Lung (tissue), 12 donors: ENCODE measurements around the gene OXT. TPM values are rescaled to one million over a fixed set of nuclear protein-coding genes. Genes with fewer than 3 reads are reported as not detected.
A peak's percentile ranks its signal among the peaks of the same experiment; 100 is the strongest.

Experiments used
- ATAC-seq: fragments of 200-7000 bp; cut with Tn5 transposase; one replicate; pipeline ENCODE4 v1.9.1; 2020; ENCODE audit warnings: moderate number of reproducible peaks; ENCODE audit not compliant: insufficient read depth, low FRiP score
- DNase-seq, 3 donors: peaks; one replicate each; pipeline ENCODE4 v3.0.0-alpha.2; 2013 to 2017
- H3K27ac ChIP-seq, 2 donors: one replicate each; pipeline ENCODE4 v1.5.1; 2013; ENCODE audit warnings: mild to moderate bottlenecking in 2 of 2, moderate library complexity in 2 of 2, control low read depth in 1 of 2, inconsistent platforms in 1 of 2, low read depth in 1 of 2, low read length in 1 of 2
- H3K27me3 ChIP-seq, 3 donors: one replicate each; pipeline ENCODE4 v1.5.1; 2013; ENCODE audit warnings: low read length in 2 of 3; ENCODE audit not compliant: control insufficient read depth in 3 of 3, insufficient read depth in 3 of 3
- H3K36me3 ChIP-seq, 4 donors: one replicate each; pipeline ENCODE4 v1.5.1; 2013; ENCODE audit warnings: low read length in 4 of 4, mild to moderate bottlenecking in 1 of 4, moderate library complexity in 1 of 4; ENCODE audit not compliant: control insufficient read depth in 4 of 4, insufficient read depth in 4 of 4
- H3K4me1 ChIP-seq, 5 donors: one replicate each; pipeline ENCODE4 v1.5.1; 2013; ENCODE audit warnings: low read length in 5 of 5, mild to moderate bottlenecking in 2 of 5, moderate library complexity in 1 of 5; ENCODE audit not compliant: control insufficient read depth in 5 of 5, insufficient read depth in 5 of 5
- H3K4me3 ChIP-seq: one replicate; pipeline ENCODE4 v1.5.1; 2013; ENCODE audit warnings: mild to moderate bottlenecking, control low read depth, moderate library complexity
- H3K9ac ChIP-seq, 2 donors: one replicate each; pipeline ENCODE4 v1.5.1; 2013; ENCODE audit warnings: low read length in 2 of 2, control low read depth in 1 of 2; ENCODE audit not compliant: insufficient read depth in 1 of 2
- H3K9me3 ChIP-seq, 4 donors: one replicate each; pipeline ENCODE4 v1.5.1; 2013; ENCODE audit warnings: low read length in 3 of 4, mild to moderate bottlenecking in 1 of 4, moderate library complexity in 1 of 4; ENCODE audit not compliant: control insufficient read depth in 4 of 4, insufficient read depth in 3 of 4
- WGBS, 2 donors: extraction: QIAGEN DNeasy Blood & Tissue Kit; methylation state at CpG; one replicate each; pipeline ENCODE4 v1.1.7; 2013; 5-methylcytosine and 5-hydroxymethylcytosine counted together
- polyA plus RNA-seq, 2 donors: library from polyadenylated mRNA; stranded (reverse); fragments of 200-250 nt; gene quantifications; one replicate each; pipeline ENCODE4 v1.2.1, GENCODE V29; 2013
- total RNA-seq, 2 donors: library from RNA; depleted of rRNA in 1 of 2; stranded (reverse); fragments of >200 nt in 1 of 2; gene quantifications; one replicate each; pipeline ENCODE4 v1.2.1, GENCODE V29; 2014 to 2021
- TF ChIP-seq, protein P1 (sequence below): IDR thresholded peaks from 2 replicates; pipeline ENCODE4 v1.5.1; 2012; ENCODE audit warnings: mild to moderate bottlenecking; ENCODE audit errors: control extremely low read depth, extremely low read depth
- donor health status: control.
- donor health status: control.
- donor health status: Bipolar disorder and iron deficiency.
- donor health status: healthy.
- donor health status: DM: yes; HTN: yes; CAD: no.

OXT gene
- total and polyA plus RNA-seq, 4 donors: not detected

DNA sequence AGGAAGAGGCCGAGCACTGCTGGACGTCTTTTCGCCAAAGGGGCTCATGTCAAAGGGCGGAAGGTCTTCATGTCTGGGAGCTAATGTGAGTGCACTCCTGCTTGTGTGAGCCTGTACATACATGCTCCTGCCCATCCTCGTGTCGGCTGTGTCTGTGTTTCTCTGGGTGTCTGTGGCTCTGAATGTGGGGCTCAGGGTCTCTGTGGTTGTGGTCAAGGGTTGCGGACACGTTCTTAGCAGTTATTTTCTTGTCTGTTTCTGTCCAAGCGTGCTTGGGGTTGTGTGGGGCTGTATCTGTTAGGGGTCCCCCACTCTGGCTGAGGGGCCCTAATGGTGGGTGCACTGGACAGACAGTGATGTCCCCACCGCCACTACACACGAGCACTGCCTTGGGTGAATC is 10.2 kb downstream of the OXT start:
- TF ChIP-seq, protein P1, sequence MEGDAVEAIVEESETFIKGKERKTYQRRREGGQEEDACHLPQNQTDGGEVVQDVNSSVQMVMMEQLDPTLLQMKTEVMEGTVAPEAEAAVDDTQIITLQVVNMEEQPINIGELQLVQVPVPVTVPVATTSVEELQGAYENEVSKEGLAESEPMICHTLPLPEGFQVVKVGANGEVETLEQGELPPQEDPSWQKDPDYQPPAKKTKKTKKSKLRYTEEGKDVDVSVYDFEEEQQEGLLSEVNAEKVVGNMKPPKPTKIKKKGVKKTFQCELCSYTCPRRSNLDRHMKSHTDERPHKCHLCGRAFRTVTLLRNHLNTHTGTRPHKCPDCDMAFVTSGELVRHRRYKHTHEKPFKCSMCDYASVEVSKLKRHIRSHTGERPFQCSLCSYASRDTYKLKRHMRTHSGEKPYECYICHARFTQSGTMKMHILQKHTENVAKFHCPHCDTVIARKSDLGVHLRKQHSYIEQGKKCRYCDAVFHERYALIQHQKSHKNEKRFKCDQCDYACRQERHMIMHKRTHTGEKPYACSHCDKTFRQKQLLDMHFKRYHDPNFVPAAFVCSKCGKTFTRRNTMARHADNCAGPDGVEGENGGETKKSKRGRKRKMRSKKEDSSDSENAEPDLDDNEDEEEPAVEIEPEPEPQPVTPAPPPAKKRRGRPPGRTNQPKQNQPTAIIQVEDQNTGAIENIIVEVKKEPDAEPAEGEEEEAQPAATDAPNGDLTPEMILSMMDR: no peak
- H3K4me1 ChIP-seq: peaks cover 0 to 10% (median 0%) of the 10 kb centered on the region in 5 donors
- no peaks in the 10 kb centered on the region for H3K36me3 ChIP-seq
- no peak overlapping the region for H3K4me3 ChIP-seq
- no peak for DNase-seq
- 77 to 84% methylated on average over 11 of the region's 11 CpGs for WGBS, 2 donors
- no peak for ATAC-seq
- peaks cover 0 to 44% (median 30%) of the 10 kb centered on the region in 3 donors for H3K27me3 ChIP-seq
- H3K9me3 ChIP-seq: peaks cover 0 to 7% (median 0%) of the 10 kb centered on the region in 4 donors
- H3K27ac ChIP-seq: no peak overlapping the region
- no peak overlapping the region for H3K9ac ChIP-seq

DNA sequence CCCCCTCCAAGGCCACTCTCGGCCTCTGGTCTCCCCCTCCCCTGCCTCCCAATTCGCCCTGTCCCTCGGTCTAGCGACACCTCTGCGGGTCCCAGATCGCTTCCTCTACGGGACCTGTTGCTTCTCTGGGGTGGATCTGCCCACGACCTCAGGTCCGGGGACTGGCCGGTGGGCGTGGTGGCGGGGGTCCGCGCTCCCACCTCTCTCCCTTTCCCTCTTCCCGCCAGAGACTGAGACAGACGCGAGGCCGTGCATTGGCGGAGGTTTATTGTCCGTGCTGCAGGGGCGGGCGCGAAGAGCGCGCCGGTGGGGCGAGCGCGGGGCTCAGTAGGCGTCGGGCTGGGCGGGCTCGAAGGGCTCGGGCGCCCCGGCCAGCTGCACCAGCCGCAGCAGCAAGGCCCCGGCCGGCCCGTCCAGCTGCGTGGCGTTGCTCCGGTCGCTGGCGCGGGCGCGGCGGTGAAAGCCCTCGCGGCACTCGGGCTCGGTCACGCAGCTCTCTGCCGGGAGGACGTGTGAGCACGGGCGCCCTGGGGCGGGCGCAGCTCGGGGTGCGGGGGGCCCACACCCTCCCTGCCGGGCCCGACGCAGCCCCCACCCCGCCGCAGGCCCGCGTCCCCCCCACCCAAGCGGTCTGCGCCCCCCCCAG is 11.0 kb downstream of the OXT start:
- H3K4me1 ChIP-seq: peaks cover 0 to 8% (median 0%) of the 10 kb centered on the region in 5 donors
- DNase-seq: no peak
- H3K9ac ChIP-seq: no peak overlapping the region
- peaks cover 0 to 44% (median 30%) of the 10 kb centered on the region in 3 donors for H3K27me3 ChIP-seq
- H3K27ac ChIP-seq: no peak overlapping the region
- 3 to 5% methylated on average over 38 to 71 of the region's 71 CpGs for WGBS, 2 donors
- H3K9me3 ChIP-seq: peaks cover 0 to 7% (median 0%) of the 10 kb centered on the region in 4 donors
- no peak for ATAC-seq
- no peaks in the 10 kb centered on the region for H3K36me3 ChIP-seq
- TF ChIP-seq, protein P1: no peak
- no peak overlapping the region for H3K4me3 ChIP-seq

DNA sequence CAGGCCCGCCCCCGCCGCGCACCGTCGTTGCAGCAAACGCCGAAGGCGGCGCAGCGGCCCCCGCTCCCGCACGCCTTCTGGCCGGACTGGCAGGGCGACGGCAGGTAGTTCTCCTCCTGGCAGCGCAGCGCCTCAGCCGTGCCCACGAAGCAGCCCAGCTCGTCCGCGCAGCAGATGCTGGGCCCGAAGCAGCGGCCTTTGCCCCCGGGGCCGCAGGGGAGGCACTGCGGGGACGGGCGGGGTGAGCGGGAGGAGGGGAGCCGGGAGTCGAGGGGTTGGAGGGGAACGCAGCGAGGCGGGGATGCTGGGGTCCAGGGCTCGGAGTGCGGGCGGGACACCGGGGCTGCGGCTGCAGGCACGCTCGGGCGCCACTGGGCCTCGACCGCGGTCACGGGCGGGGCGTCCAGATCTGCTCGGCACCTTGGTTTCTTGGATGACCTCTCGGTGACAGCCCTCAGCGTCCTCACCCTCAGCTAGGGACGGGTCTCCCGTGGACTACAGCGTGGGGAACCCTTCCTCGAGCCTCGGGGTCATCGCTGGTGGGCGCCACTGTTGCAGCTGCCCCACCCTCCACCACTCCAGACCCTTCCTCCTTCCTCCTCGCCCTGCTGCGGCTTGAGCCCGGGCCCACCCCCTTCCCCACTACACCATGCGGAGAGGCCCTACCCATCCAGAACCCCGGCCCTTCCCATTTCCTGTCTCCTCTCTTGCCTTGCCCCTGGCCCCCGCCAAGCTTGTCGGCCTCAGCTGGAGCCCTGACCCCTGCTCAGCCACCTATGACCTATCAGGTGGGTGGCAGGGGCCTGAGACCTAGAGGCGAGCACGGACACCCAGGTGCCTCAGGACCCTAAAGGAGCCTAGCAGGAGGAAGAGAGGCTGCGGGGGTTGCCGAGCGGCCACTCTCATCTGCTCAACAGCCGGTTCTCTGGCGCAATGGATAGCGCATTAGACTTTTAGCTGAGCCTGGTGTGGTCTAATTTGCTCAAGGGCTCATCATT is 11.8 kb downstream of the OXT start:
- H3K9me3 ChIP-seq: peaks cover 0 to 4% (median 0%) of the 10 kb centered on the region in 4 donors
- ATAC-seq: no peak
- H3K27ac ChIP-seq: no peak overlapping the region
- TF ChIP-seq, protein P1: no peak
- peak in 1 of 3 donors; percentile 22 for DNase-seq
- peaks cover 0 to 8% (median 0%) of the 10 kb centered on the region in 5 donors for H3K4me1 ChIP-seq
- H3K27me3 ChIP-seq: peaks cover 0 to 41% (median 26%) of the 10 kb centered on the region in 3 donors
- H3K9ac ChIP-seq: no peak overlapping the region
- 8 to 10% methylated on average over 40 to 76 of the region's 76 CpGs for WGBS, 2 donors
- H3K4me3 ChIP-seq: no peak overlapping the region
- H3K36me3 ChIP-seq: no peaks in the 10 kb centered on the region
